Inflammatory macrophage (primary cell): ENCODE data around the gene S1PR2.
"Not testable (repeated sequence)": the region's sequence is repeated elsewhere in the genome, so short reads cannot be mapped to it uniquely, and the experiment has no call there.

ENCODE experiments used
- DNase-seq, 2 donors: peaks; one replicate each; pipeline ENCODE4 v3.0.0-alpha.2; 2020 to 2022

Gene S1PR2

DNA sequence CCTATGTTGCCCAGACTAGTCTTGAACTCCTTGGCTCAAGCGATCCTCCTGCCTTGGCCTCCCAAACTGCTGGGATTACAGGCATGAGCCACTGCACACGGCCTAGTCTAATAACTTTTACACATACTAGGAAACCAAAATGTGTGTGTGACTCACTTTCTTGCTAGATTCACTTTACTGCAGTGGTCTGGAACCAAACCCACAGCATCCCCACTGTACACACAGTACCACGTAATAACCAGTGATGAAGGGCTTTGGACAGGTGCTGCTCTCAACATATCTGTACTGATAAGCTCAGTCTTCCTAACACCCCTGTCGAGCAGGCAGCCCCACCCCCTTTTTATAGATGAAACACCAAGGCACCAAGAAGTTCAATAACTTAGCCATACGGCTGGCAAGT, 41.5 kb downstream of the S1PR2 start:
- no peak for DNase-seq

- DNase-seq, result no peak
Observed at GRCh38 chr19:10187315-10187714, 43.8 kb downstream of the S1PR2 start.

DNA sequence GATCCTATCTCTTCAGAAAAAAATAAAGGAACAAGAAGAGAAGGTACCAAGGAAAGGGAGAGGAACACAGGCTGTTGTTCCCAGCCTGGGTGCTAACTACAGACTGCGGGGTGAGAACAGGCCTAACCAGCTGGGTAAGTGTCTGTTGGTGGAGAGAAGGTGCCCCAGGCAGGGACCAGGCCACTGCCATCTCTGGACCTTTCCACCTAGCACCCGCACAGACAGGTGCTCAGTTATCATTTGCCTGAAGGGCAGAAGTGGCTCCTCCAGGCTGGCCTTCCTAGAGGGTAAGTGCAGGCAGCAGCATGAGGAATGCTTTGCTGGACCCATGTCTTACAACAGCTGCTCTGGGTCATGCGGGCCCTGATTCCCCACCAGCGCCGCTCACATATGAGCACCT, 46.5 kb downstream of the S1PR2 start:
- DNase-seq, result no peak

GRCh38 chr19:10183926-10184325, 47.2 kb downstream of the S1PR2 start:
- DNase-seq, result no peak

GRCh38 chr19:10182847-10183246, 48.3 kb downstream of the S1PR2 start:
- DNase-seq, result no peak

GRCh38 chr19:10182076-10182475, 49.1 kb downstream of the S1PR2 start:
- peak; percentile 47 to 52 for DNase-seq

GRCh38 chr19:10180459-10180858, 50.7 kb downstream of the S1PR2 start:
- no peak for DNase-seq

- DNase-seq, result not testable (repeated sequence)
Observed at GRCh38 chr19:10180024-10180423, 51.1 kb downstream of the S1PR2 start.

- no peak for DNase-seq
Observed at GRCh38 chr19:10173527-10173926, 57.6 kb downstream of the S1PR2 start.
